Fibroblast of skin of right biceps (primary cell): ENCODE data around the gene WDR93.

ENCODE experiments used
- DNase-seq: peaks from one replicate; pipeline ENCODE4 v3.0.0-alpha.2; 2013

The WDR93 gene

GRCh38 chr15:89749951-89750559 is 59.4 kb downstream of the WDR93 start:
- no peak for DNase-seq

- DNase-seq, result peak; percentile 90
These were observed 60.2 kb downstream of the WDR93 start, which contains the start of gene MESP1 for GRCh38 chr15:89750560-89751542. Gene MESP1 (minus strand): TSS chr15:89751249. CDS start chr15:89751231, 18 bp downstream.

GRCh38 chr15:89751748-89752147 is 61.1 kb downstream of the WDR93 start:
- DNase-seq, result no peak

- no peak for DNase-seq
These were observed 63.2 kb downstream of the WDR93 start for GRCh38 chr15:89753855-89754254.

GRCh38 chr15:89754361-89755154 is 63.9 kb downstream of the WDR93 start:
- DNase-seq, result no peak

- DNase-seq, result no peak
These were observed 65.1 kb downstream of the WDR93 start for GRCh38 chr15:89755701-89756100.

- DNase-seq, result no peak
These were observed 66.3 kb downstream of the WDR93 start for GRCh38 chr15:89756897-89757296.

- DNase-seq, result no peak
These were observed 67.7 kb downstream of the WDR93 start for GRCh38 chr15:89758283-89758682.

- DNase-seq, result no peak
These were observed 68.4 kb downstream of the WDR93 start for GRCh38 chr15:89758981-89759380.

GRCh38 chr15:89759835-89760234 is 69.2 kb downstream of the WDR93 start:
- no peak for DNase-seq

- peak; percentile 68 for DNase-seq
These were observed 69.8 kb downstream of the WDR93 start for GRCh38 chr15:89760303-89761008.

- no peak for DNase-seq
These were observed 70.6 kb downstream of the WDR93 start for GRCh38 chr15:89761009-89761831.

GRCh38 chr15:89761929-89762328 is 71.3 kb downstream of the WDR93 start:
- no peak for DNase-seq

GRCh38 chr15:89765694-89766093 is 75.1 kb downstream of the WDR93 start:
- DNase-seq, result no peak

- DNase-seq, result no peak
These were observed 76.0 kb downstream of the WDR93 start for GRCh38 chr15:89766357-89767311.

GRCh38 chr15:89767411-89767915 is 76.9 kb downstream of the WDR93 start:
- no peak for DNase-seq

- peak; percentile 15 for DNase-seq
These were observed 77.5 kb downstream of the WDR93 start for GRCh38 chr15:89768071-89768500.

- no peak for DNase-seq
These were observed 78.8 kb downstream of the WDR93 start for GRCh38 chr15:89769366-89769765.

GRCh38 chr15:89770041-89770440 is 79.4 kb downstream of the WDR93 start:
- DNase-seq, result peak; percentile 69
